Measurements from ENCODE around the gene MRPL21.
"Not testable (repeated sequence)": the region's sequence is repeated elsewhere in the genome, so short reads cannot be mapped to it uniquely, and the experiment has no call there.

MRPL21 gene

GRCh38 chr11:68908273-68908672 is 4.6 kb upstream of the MRPL21 start:
- DNase-seq: no peak

- no peak for DNase-seq
Measured at GRCh38 chr11:68905421-68906360, 2.1 kb upstream of the MRPL21 start.

- DNase-seq: peak in 6 of 14 donors; percentile 23 to 61 (median 44)
Measured at GRCh38 chr11:68904248-68904847, 716 bp upstream of the MRPL21 start.

DNA sequence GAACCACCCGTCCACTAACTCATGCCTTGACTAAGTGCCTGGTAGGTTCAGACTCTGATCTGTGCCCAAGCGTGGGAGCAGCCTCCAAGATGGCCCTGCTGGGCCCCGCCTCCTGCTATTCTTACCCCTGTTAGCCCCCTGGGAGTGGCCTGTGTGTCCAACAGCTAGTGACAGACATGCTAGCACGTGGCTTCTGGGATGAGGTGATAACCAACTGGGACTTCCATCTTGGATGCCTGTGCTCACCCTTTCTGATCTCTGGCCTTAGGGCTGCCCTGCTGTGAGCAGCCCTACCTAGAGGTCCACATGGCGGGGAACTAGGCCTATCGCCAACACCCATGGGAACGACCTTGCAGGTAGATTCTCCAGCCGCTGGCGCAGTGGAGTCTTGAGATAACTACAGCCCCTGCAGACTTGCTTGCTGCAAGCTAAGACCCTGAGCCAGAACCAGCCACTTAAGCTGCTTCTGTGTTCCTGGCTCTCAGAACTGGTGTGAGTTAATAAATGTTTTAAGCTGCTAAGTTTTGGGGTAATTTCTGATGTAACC is 2.7 kb downstream of the MRPL21 start:
- no peak for DNase-seq

DNA sequence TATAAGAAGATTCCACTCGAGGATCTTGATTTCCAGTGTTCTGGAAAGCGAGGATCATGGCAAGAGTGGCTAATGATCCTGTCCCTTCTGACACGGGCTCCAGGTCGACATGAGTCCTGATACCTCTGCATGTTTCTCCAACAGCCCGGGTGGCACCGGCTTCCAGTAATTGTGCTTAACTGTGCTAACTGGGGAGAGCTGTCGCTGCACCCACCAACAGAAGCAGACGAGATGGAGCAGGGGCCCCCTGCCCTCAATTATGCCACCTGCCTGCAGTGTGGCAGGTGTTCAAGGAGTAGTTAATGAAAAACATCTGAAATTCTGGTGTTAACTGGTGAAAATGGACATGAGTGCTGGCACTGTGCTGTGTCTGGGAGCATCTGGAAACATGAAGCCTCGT is 6.2 kb downstream of the MRPL21 start:
- DNase-seq: no peak

- no peak for DNase-seq
Measured at GRCh38 chr11:68896171-68896959, 7.3 kb downstream of the MRPL21 start.

GRCh38 chr11:68893282-68893681 is 10.3 kb downstream of the MRPL21 start:
- DNase-seq: no peak

DNA sequence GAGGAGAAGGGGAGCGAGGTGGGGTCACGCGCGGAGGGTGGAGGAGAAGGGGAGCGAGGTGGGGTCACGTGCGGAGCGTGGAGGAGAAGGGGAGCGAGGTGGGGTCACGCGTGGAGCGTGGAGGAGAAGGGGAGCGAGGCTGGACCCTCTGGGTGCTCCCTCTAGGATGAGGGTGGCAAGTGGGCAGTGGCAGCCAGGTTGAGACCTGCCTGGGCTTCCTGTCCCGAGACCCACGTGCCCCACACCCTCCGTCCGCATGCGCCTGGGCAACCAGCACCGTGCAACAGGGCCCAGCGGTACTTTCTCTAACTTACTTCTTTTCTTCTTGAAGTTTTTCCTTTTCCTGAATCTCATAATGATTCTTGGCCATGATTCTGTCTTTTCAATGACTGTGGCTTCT is 11.1 kb downstream of the MRPL21 start:
- DNase-seq: no peak

DNA sequence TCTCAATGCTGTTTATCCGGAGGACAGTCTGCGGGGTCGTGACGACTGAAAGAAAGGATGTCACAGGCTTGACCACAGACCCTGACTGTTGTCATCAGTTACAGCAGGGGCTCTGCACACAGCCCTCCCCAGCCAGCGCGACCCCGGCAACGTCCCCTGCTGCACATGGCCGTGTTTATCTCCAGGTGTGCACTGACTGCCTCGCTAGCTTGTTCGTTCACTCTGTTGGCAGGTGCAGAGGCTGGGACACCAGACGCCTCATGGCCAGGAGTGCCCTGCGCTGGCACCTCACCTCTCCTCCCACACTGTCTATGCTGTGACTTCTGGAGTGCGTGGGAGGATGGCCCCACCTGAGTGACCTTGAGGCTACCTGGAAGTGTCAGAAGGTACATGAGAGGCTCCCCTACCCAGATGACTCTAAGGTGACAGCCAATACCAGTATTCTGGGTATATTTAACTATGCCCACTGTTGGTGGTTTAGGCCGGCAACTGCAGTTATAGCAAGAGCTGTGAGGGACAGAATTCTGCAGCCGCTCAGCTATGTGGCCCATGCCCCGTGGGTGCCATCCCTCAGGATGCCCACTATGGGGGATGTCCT is 12.2 kb downstream of the MRPL21 start:
- DNase-seq: no peak

DNA sequence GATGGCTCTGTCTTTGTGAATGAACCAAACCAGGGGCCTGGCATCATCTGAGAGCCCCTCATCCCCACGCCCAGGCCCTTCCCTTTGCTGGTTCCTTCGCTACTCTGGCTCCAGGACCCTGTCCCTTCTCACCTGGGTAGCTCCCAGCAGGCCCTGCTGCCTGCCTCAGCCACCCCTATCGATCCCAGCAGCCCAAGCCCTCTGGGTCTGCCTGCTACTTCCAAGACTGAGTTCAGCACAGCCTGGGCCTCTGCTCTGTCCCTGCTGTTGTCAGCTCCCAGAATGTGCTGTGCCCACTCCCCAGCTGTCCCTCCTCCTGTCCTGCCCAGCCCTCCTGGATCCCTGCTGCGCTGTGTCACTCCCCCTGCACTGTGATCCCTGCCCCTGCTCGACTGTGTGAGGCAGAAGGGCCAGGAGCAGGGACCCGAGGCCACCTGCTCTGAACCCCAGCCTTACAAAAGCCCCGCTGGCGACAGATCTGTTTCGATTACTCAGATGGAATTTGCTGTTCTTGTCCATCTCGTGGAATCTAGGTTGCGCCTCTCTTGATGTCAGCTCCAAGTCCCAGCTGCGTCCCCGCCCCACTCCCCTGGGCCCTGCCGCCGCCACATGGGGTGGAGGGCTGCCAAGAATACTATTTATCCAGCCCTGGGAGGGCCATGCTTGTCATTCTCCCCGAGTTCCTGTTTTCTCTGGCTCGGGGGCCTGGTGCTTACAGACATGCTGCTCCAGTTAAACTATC is 13.0 kb downstream of the MRPL21 start:
- peak in 7 of 14 donors; percentile 3 to 25 (median 19) for DNase-seq

DNA sequence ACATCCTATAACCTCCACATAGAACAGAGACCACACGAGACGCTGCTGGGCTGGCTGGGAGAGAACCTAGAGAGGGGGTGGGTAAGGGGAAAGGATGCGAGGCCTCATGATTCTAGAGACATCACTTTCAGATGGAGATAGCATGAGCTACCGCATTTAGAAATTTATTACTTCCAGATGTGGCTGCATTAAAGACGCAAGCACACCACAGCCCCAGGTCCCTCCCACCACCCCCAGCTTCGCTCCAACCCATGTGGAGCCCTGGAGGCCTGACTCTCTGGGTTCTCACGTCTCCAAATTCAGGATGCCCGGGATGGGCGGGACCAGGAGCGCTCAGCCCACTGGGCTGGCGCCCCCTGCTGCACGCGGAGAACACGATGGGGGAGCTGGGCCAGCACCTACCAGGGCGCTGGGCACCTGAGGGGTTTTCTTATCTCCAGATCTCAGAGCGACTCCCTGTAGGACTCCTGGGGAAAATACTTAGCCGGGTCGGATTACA is 13.6 kb downstream of the MRPL21 start:
- no peak for DNase-seq

GRCh38 chr11:68884827-68885226 is 18.8 kb downstream of the MRPL21 start:
- not testable (repeated sequence) for DNase-seq

GRCh38 chr11:68882391-68882790 is 21.2 kb downstream of the MRPL21 start:
- no peak for DNase-seq

DNA sequence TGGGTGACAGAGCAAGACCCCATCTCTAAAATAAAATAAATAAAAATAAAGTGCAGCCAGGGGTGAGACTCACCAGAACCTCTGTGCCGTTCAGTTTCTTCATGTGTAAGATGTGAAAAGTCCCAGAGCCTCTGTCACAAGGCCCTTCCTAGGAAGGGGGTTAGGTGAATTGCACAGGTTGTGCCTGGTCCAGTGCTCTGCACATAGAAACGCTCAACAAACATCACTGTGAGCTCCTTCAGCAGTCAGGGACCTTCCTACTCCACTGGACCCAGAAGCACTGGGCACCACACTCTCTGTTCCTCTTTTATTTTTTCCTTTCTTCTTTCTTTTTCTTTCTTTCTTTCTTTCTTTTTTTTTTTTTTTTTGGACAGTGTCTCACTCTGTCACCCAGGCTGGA is 22.3 kb downstream of the MRPL21 start:
- DNase-seq: no peak

- no peak for DNase-seq
Measured at GRCh38 chr11:68880851-68881250, 22.8 kb downstream of the MRPL21 start.

DNA sequence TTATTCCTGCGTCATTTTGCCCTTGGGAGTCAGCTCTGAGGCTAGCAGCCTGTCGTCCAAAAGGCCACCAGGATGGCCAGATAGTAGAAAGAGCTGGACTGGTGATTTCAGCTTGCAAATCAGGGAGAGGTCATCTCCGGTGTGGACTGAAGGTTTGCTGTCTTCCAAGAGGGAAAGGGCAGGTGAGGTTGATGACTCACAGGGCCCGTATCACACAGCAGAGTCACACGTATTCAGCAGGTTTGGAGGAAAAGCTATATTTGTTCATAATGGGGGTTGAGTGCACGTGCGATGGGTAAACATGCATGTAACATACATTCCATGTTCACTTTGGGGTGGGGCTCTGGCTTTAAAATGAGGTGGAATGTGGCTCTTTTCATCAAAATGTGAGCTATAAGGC is 25.6 kb downstream of the MRPL21 start:
- no peak for DNase-seq

DNA sequence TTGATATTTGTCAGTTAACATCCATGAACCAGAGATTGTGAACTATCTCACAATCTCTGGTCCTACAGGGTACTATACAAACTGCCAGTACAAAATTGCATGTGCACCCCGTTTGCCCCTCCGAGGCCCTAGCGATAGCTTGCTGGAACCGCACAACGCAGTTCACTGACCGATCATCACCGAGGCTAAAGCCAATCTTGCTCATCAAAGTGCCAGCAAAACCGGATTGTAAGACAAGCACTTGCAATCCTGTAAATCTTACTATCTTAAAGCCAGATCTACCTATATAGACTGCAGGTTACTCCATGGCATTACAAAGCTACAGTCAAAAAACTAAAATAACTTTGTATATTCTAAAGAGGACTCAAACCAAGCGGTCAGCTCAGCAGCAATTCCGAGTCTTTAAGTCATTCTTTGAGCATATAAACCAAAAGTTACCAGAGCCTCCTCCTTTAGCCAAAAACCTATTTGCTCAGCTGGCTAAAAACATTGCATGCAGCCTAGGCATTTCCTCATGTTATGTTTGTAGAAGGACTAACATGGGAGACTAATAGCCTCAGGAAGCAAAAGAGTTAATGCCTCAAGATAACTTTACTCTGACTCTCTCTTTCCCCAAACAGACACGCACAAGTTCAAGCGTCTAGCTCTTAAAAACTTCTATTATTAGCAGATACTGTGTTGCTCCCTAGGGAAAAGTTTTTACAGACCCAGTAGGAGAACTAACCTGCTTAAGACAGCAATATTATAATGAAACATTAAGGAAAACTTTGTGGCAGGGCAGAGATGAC is 31.2 kb downstream of the MRPL21 start:
- no peak for DNase-seq

DNA sequence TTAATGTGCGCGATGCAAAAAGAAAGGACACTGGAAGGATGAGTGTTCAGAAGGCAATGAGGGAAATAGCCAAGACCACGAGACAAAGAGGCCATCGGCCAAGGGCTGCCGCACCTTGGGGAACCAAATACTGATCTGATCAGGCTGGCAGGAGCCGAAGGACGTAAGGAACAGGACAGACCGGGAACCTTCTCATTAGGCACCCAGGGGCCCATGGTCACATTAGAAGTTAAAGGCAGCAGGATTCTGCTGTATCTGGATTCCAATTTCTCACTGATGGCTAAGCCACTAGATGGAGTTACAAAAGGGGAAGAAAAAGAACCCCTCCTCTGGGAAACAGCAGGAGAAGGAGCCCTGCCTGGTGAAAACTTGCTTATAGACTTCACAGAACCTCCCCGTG is 33.2 kb downstream of the MRPL21 start:
- DNase-seq: no peak

DNA sequence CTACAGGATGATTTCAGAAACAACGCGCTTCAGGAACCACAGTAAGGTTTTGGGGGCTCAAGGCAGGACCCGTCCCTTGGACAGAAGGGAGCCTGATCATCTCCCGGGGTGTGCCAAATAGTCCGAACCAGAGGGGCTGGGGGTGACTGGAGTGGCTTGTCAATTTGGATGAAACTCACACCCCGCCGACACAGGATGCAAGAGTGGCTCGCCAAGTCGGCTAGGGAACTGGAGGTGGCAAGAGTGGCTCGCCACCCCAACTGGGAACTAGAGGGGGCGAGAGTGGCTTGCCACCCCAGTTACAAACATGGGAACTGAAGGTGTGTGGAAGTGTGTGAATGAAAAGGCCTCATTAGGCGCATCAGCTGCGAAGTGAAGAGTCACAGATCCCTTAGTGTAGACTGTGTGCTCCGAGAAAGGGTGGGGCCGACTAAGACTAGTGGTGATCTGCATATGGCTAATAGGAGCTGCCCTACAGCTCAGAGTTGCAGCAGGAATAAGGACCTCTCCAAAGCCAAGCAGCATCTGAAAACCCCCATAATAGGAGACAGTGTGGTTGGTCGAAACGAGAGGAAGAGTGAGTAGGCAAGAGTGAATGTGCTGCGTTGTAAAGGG is 35.3 kb downstream of the MRPL21 start:
- no peak for DNase-seq

DNA sequence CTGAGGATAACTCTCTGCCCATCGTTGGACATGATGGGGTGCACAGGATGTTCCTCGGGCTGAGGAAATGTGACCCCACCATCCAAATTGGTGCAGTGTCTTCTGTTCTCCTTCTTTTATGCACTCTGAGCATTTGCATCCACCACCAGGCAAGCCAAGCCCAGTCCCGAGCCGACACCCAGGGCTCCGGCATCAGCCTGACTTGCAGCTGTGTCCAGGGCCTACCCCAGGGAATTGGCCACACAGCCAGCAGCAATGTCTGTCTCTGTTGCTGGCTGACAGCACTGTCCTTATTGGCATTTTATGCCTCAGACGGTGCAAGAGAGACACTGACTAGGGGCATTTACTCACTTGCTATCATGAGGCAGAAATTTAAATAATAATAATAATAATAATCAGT is 36.6 kb downstream of the MRPL21 start:
- DNase-seq: no peak
